ENCODE data around the gene PCSK1N.

PCSK1N gene

GRCh38 chrX:48787505-48788443, 47.6 kb downstream of the PCSK1N start:
- H3K4me3 ChIP-seq, result no peak overlapping the region
- no peak for TF ChIP-seq CTCF (IDR thresholded peaks at IDR 0.05)
- no peak overlapping the region for H3K27ac ChIP-seq
- DNase-seq (ENCODE audit: low spot score), result no peak

GRCh38 chrX:48786825-48787504, 48.4 kb downstream of the PCSK1N start:
- DNase-seq (ENCODE audit: low spot score), result no peak
- TF ChIP-seq CTCF (IDR thresholded peaks at IDR 0.05), result no peak
- no peak overlapping the region for H3K27ac ChIP-seq
- H3K4me3 ChIP-seq, result no peak overlapping the region

DNA sequence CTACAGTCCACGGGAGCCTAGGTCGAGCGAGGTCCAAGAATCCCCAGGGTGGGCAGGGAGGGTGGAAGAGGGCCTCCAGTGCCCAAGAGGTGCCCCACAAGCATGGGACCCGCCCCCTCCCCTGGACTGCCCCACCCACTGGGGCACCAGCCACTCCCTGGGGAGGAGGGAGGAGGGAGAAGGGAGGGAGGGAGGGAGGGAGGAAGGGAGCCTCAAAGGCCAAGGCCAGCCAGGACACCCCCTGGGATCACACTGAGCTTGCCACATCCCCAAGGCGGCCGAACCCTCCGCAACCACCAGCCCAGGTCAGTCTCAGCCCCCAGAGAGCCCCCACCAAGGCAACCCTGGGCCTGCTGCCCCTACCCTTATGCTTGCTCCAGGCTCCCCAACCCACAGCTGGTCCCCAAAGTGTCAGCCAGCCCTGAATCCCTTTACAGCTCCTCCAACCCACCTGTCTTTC, 49.0 kb downstream of the PCSK1N start, which contains the start of gene GATA1:
Gene GATA1, plus strand, starts transcription at position 250 of the 460 bp plus-strand sequence. CDS start 4,520 bp downstream, outside the sequence.
- no peak for DNase-seq (ENCODE audit: low spot score)
- no peak within 1 kb of the TSS for H3K27ac ChIP-seq
- H3K4me3 ChIP-seq, result no peak within 1 kb of the TSS
- TF ChIP-seq CTCF (IDR thresholded peaks at IDR 0.05), result no peak

GRCh38 chrX:48785540-48786214, 49.7 kb downstream of the PCSK1N start:
- DNase-seq (ENCODE audit: low spot score), result no peak
- no peak for TF ChIP-seq CTCF (IDR thresholded peaks at IDR 0.05)
- no peak overlapping the region for H3K27ac ChIP-seq
- no peak overlapping the region for H3K4me3 ChIP-seq

DNA sequence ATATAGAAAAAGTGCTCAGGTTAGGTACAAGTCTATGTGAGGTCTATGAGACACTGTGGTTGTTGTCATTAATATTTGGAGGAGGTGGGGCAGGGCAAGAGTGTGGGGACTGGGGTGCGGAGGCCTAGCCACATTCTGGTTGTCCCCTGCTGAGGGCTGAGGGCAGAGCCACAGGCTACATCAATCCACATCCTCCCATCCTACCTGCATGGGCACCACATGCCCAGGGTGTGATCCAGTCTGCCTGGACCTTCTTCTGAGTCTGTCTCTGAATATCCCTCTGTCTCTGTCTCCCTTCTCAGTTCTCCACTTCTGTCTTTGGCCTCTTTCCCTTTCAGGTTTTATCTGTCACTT, 50.2 kb downstream of the PCSK1N start:
- Histone ChIP-seq H3K4me3 (no peak overlapping the region), H3K27ac (no peak overlapping the region)
- no peak for DNase-seq (ENCODE audit: low spot score)
- no peak for TF ChIP-seq CTCF (IDR thresholded peaks at IDR 0.05)

DNA sequence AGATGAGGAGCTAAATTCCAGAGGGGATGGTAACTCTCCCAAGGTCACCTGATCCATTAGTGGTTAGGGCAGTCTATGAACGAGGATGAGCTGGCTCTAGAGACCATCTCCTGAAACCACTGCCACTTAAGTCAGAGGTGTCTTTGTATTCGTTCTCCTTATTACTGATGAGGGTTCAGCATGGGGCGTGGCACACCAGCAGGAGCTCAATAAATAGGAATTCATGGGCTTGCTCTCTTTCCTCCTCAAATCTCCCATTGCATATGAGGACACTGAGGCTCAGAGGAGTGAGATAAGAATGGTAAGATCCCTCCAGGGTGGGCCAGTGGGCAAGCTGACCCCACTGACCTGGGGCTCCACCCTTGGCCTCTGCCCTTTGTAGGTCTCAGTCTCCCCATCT, 50.7 kb downstream of the PCSK1N start:
- no peak overlapping the region for H3K4me3 ChIP-seq
- no peak for DNase-seq (ENCODE audit: low spot score)
- H3K27ac ChIP-seq, result no peak overlapping the region
- no peak for TF ChIP-seq CTCF (IDR thresholded peaks at IDR 0.05)

Data from coronary artery (tissue), 2 donors.